ENCODE measurements around the gene SCAI. TPM values are rescaled to one million over a fixed set of nuclear protein-coding genes. Genes with fewer than 3 reads are reported as not detected.
"Not testable (repeated sequence)": the region's sequence is repeated elsewhere in the genome, so short reads cannot be mapped to it uniquely, and the experiment has no call there.

SCAI gene
- 1 to 10 TPM in 1 of 2 donors, under 1 TPM in 1; 0.89 to 1.2 TPM for polyA plus RNA-seq

GRCh38 chr9:125143377-125144090 lies at the start of gene SCAI:
Gene SCAI (minus strand): TSS chr9:125143528. CDS start chr9:125143437, 91 bp downstream.
- Histone ChIP-seq H3K27me3 (ENCODE audit: control insufficient read depth in 1 of 2, insufficient read depth in 2 of 2, low read length in 2 of 2) (no peaks in the 10 kb centered on the region), H3K4me1 (ENCODE audit: control insufficient read depth in 2 of 2, insufficient read depth in 2 of 2, low read length in 1 of 2) (no peaks in the 10 kb centered on the region), H3K36me3 (ENCODE audit: control insufficient read depth in 2 of 2, insufficient read depth in 2 of 2, low read length in 1 of 2) (no peaks in the 10 kb centered on the region), H3K4me3 (ENCODE audit: low read depth in 1 of 2, low read length in 2 of 2) (peak within 1 kb of the TSS; percentile 57 to 93), H3K27ac (ENCODE audit: low read depth in 2 of 2, low read length in 1 of 2) (peak within 1 kb of the TSS; percentile 13 to 75), H3K9me3 (ENCODE audit: control insufficient read depth in 2 of 2, insufficient read depth in 1 of 2, low read depth in 1 of 2, low read length in 1 of 2) (no peaks in the 10 kb centered on the region)
- 0 to 1% methylated on average over 37 to 46 of the region's 46 CpGs for WGBS, 2 donors

- 48 to 51% methylated on average over 14 of the region's 14 CpGs for WGBS, 2 donors
These were observed 47.1 kb upstream of the SCAI start for GRCh38 chr9:125190361-125190801.

GRCh38 chr9:125189361-125190289 lies 46.3 kb upstream of the SCAI start, which contains the start of gene PPP6C:
Gene PPP6C (minus strand): TSS chr9:125189803. CDS start chr9:125189718, 85 bp downstream.
- WGBS, 2 donors: 0% methylated on average over 82 of the region's 82 CpGs
- H3K36me3 ChIP-seq (ENCODE audit: control insufficient read depth in 2 of 2, insufficient read depth in 2 of 2, low read length in 1 of 2): no peaks in the 10 kb centered on the region
- peak within 1 kb of the TSS; percentile 96 to 100 for H3K4me3 ChIP-seq (ENCODE audit: low read depth in 1 of 2, low read length in 2 of 2)
- peaks cover 0 to 9% of the 10 kb centered on the region in 2 donors for H3K4me1 ChIP-seq (ENCODE audit: control insufficient read depth in 2 of 2, insufficient read depth in 2 of 2, low read length in 1 of 2)
- peak within 1 kb of the TSS; percentile 95 to 98 for H3K27ac ChIP-seq (ENCODE audit: low read depth in 2 of 2, low read length in 1 of 2)
- H3K9me3 ChIP-seq (ENCODE audit: control insufficient read depth in 2 of 2, insufficient read depth in 1 of 2, low read depth in 1 of 2, low read length in 1 of 2): no peaks in the 10 kb centered on the region
- no peaks in the 10 kb centered on the region for H3K27me3 ChIP-seq (ENCODE audit: control insufficient read depth in 1 of 2, insufficient read depth in 2 of 2, low read length in 2 of 2)

More at GRCh38 chr9:125190361-125190801, 47.1 kb upstream of the SCAI start:
- Histone ChIP-seq H3K27me3 (ENCODE audit: control insufficient read depth in 1 of 2, insufficient read depth in 2 of 2, low read length in 2 of 2) (no peaks in the 10 kb centered on the region), H3K36me3 (ENCODE audit: control insufficient read depth in 2 of 2, insufficient read depth in 2 of 2, low read length in 1 of 2) (no peaks in the 10 kb centered on the region), H3K4me1 (ENCODE audit: control insufficient read depth in 2 of 2, insufficient read depth in 2 of 2, low read length in 1 of 2) (peaks cover 0 to 9% of the 10 kb centered on the region in 2 donors), H3K27ac (ENCODE audit: low read depth in 2 of 2, low read length in 1 of 2) (peak overlapping the region; percentile 95 to 98), H3K4me3 (ENCODE audit: low read depth in 1 of 2, low read length in 2 of 2) (peak overlapping the region; percentile 96 to 100), H3K9me3 (ENCODE audit: control insufficient read depth in 2 of 2, insufficient read depth in 1 of 2, low read depth in 1 of 2, low read length in 1 of 2) (no peaks in the 10 kb centered on the region)

- H3K9me3 ChIP-seq (ENCODE audit: control insufficient read depth in 2 of 2, insufficient read depth in 1 of 2, low read depth in 1 of 2, low read length in 1 of 2): no peaks in the 10 kb centered on the region
- peaks cover 0 to 9% of the 10 kb centered on the region in 2 donors for H3K4me1 ChIP-seq (ENCODE audit: control insufficient read depth in 2 of 2, insufficient read depth in 2 of 2, low read length in 1 of 2)
- H3K27me3 ChIP-seq (ENCODE audit: control insufficient read depth in 1 of 2, insufficient read depth in 2 of 2, low read length in 2 of 2): no peaks in the 10 kb centered on the region
- H3K36me3 ChIP-seq (ENCODE audit: control insufficient read depth in 2 of 2, insufficient read depth in 2 of 2, low read length in 1 of 2): no peaks in the 10 kb centered on the region
- WGBS, 2 donors: 0 to 1% methylated on average over 25 to 26 of the region's 26 CpGs
- peak overlapping the region; percentile 96 to 100 for H3K4me3 ChIP-seq (ENCODE audit: low read depth in 1 of 2, low read length in 2 of 2)
- H3K27ac ChIP-seq (ENCODE audit: low read depth in 2 of 2, low read length in 1 of 2): peak overlapping the region; percentile 95 to 98
These were observed 45.7 kb upstream of the SCAI start for GRCh38 chr9:125189011-125189360.

GRCh38 chr9:125183561-125183960 lies 40.2 kb upstream of the SCAI start:
- peaks cover 0 to 4% of the 10 kb centered on the region in 2 donors for H3K4me1 ChIP-seq (ENCODE audit: control insufficient read depth in 2 of 2, insufficient read depth in 2 of 2, low read length in 1 of 2)
- H3K9me3 ChIP-seq (ENCODE audit: control insufficient read depth in 2 of 2, insufficient read depth in 1 of 2, low read depth in 1 of 2, low read length in 1 of 2): no peaks in the 10 kb centered on the region
- WGBS, 2 donors: 88 to 93% methylated on average over 2 of the region's 2 CpGs
- H3K27me3 ChIP-seq (ENCODE audit: control insufficient read depth in 1 of 2, insufficient read depth in 2 of 2, low read length in 2 of 2): no peaks in the 10 kb centered on the region
- no peak overlapping the region for H3K4me3 ChIP-seq (ENCODE audit: low read depth in 1 of 2, low read length in 2 of 2)
- no peaks in the 10 kb centered on the region for H3K36me3 ChIP-seq (ENCODE audit: control insufficient read depth in 2 of 2, insufficient read depth in 2 of 2, low read length in 1 of 2)
- no peak overlapping the region for H3K27ac ChIP-seq (ENCODE audit: low read depth in 2 of 2, low read length in 1 of 2)

GRCh38 chr9:125183054-125183453 lies 39.7 kb upstream of the SCAI start:
- Histone ChIP-seq H3K9me3 (ENCODE audit: control insufficient read depth in 2 of 2, insufficient read depth in 1 of 2, low read depth in 1 of 2, low read length in 1 of 2) (no peaks in the 10 kb centered on the region), H3K4me3 (ENCODE audit: low read depth in 1 of 2, low read length in 2 of 2) (no peak overlapping the region), H3K36me3 (ENCODE audit: control insufficient read depth in 2 of 2, insufficient read depth in 2 of 2, low read length in 1 of 2) (no peaks in the 10 kb centered on the region), H3K27ac (ENCODE audit: low read depth in 2 of 2, low read length in 1 of 2) (no peak overlapping the region), H3K27me3 (ENCODE audit: control insufficient read depth in 1 of 2, insufficient read depth in 2 of 2, low read length in 2 of 2) (no peaks in the 10 kb centered on the region), H3K4me1 (ENCODE audit: control insufficient read depth in 2 of 2, insufficient read depth in 2 of 2, low read length in 1 of 2) (peaks cover 0 to 2% of the 10 kb centered on the region in 2 donors)
- WGBS, 2 donors: 45 to 61% methylated on average over 2 of the region's 2 CpGs

GRCh38 chr9:125181756-125182155 lies 38.4 kb upstream of the SCAI start:
- H3K4me3 ChIP-seq (ENCODE audit: low read depth in 1 of 2, low read length in 2 of 2); H3K4me1 ChIP-seq (ENCODE audit: control insufficient read depth in 2 of 2, insufficient read depth in 2 of 2, low read length in 1 of 2); H3K27me3 ChIP-seq (ENCODE audit: control insufficient read depth in 1 of 2, insufficient read depth in 2 of 2, low read length in 2 of 2); H3K9me3 ChIP-seq (ENCODE audit: control insufficient read depth in 2 of 2, insufficient read depth in 1 of 2, low read depth in 1 of 2, low read length in 1 of 2); H3K27ac ChIP-seq (ENCODE audit: low read depth in 2 of 2, low read length in 1 of 2); H3K36me3 ChIP-seq (ENCODE audit: control insufficient read depth in 2 of 2, insufficient read depth in 2 of 2, low read length in 1 of 2): not testable (repeated sequence)
- 94 to 97% methylated on average over 4 of the region's 4 CpGs for WGBS, 2 donors

- no peaks in the 10 kb centered on the region for H3K4me1 ChIP-seq (ENCODE audit: control insufficient read depth in 2 of 2, insufficient read depth in 2 of 2, low read length in 1 of 2)
- 92 to 94% methylated on average over 9 of the region's 9 CpGs for WGBS, 2 donors
- H3K9me3 ChIP-seq (ENCODE audit: control insufficient read depth in 2 of 2, insufficient read depth in 1 of 2, low read depth in 1 of 2, low read length in 1 of 2): no peaks in the 10 kb centered on the region
- H3K27ac ChIP-seq (ENCODE audit: low read depth in 2 of 2, low read length in 1 of 2): no peak overlapping the region
- H3K4me3 ChIP-seq (ENCODE audit: low read depth in 1 of 2, low read length in 2 of 2): no peak overlapping the region
- no peaks in the 10 kb centered on the region for H3K27me3 ChIP-seq (ENCODE audit: control insufficient read depth in 1 of 2, insufficient read depth in 2 of 2, low read length in 2 of 2)
- no peaks in the 10 kb centered on the region for H3K36me3 ChIP-seq (ENCODE audit: control insufficient read depth in 2 of 2, insufficient read depth in 2 of 2, low read length in 1 of 2)
These were observed 37.5 kb upstream of the SCAI start for GRCh38 chr9:125180876-125181275.

- not testable (repeated sequence) for H3K4me1 ChIP-seq (ENCODE audit: control insufficient read depth in 2 of 2, insufficient read depth in 2 of 2, low read length in 1 of 2)
- 93 to 98% methylated on average over 4 of the region's 4 CpGs for WGBS, 2 donors
These were observed 36.4 kb upstream of the SCAI start for GRCh38 chr9:125179776-125180175.

More at GRCh38 chr9:125179776-125180175, 36.4 kb upstream of the SCAI start:
- H3K9me3 ChIP-seq (ENCODE audit: control insufficient read depth in 2 of 2, insufficient read depth in 1 of 2, low read depth in 1 of 2, low read length in 1 of 2); H3K27me3 ChIP-seq (ENCODE audit: control insufficient read depth in 1 of 2, insufficient read depth in 2 of 2, low read length in 2 of 2); H3K4me3 ChIP-seq (ENCODE audit: low read depth in 1 of 2, low read length in 2 of 2); H3K27ac ChIP-seq (ENCODE audit: low read depth in 2 of 2, low read length in 1 of 2); H3K36me3 ChIP-seq (ENCODE audit: control insufficient read depth in 2 of 2, insufficient read depth in 2 of 2, low read length in 1 of 2): not testable (repeated sequence)

Measured in esophagus (tissue), 2 donors.